OCI-LY1 (cell line): ENCODE results near the gene MTMR2.

Source experiments
- CTCF ChIP-seq: fragments of 200-600 bp; sonication (generic), shearing (Covaris generic); IDR thresholded peaks from 2 replicates; pipeline ENCODE4 v1.5.1; 2017; ENCODE audit warnings: mild to moderate bottlenecking, antibody characterized with exemption, low read length, moderate library complexity, mixed read lengths
- EZH2 ChIP-seq: fragments of 200-600 bp; sonication (generic), shearing (Covaris generic); IDR thresholded peaks from 2 replicates; pipeline ENCODE4 v1.8.0; 2017; ENCODE audit warnings: borderline replicate concordance, mixed run types, mild to moderate bottlenecking, antibody characterized with exemption, low read length, moderate library complexity, mixed read lengths

- TF ChIP-seq CTCF = peak; percentile 89
- TF ChIP-seq EZH2 = no peak
Measured at GRCh38 chr11:95835768-95836488, 88.0 kb downstream of the MTMR2 start.
